Neural progenitor cell (in vitro differentiated cells): ENCODE results near the gene TKT. TPM values are rescaled to one million over a fixed set of nuclear protein-coding genes. Genes with fewer than 3 reads are reported as not detected.
A peak's percentile ranks its signal among the peaks of the same experiment; 100 is the strongest.

Source experiments
- DNase-seq: peaks from one replicate; pipeline ENCODE4 v3.0.0-alpha.2; 2016; ENCODE audit warnings: low spot score
- H2AFZ ChIP-seq: fragments of 200-600 bp; sonication (generic); replicated peaks from 2 replicates; pipeline ENCODE4 v1.6.1; 2016; ENCODE audit warnings: antibody characterized with exemption
- H3F3A ChIP-seq: fragments of 200-600 bp; sonication (generic); 2 replicates; pipeline ENCODE4 v1.6.1; 2016; ENCODE audit warnings: antibody characterized with exemption, low read depth
- H3K27ac ChIP-seq: fragments of 200-600 bp; sonication (generic); 2 replicates; pipeline ENCODE4 v1.5.1; 2016; ENCODE audit warnings: mild to moderate bottlenecking
- H3K27me3 ChIP-seq: fragments of 200-600 bp; sonication (generic); 2 replicates; pipeline ENCODE4 v1.6.1; 2016; ENCODE audit warnings: mild to moderate bottlenecking, moderate library complexity
- H3K36me3 ChIP-seq: fragments of 200-600 bp; sonication (generic); 2 replicates; pipeline ENCODE4 v1.5.1; 2016
- H3K4me1 ChIP-seq: fragments of 200-600 bp; sonication (generic); 2 replicates; pipeline ENCODE4 v1.6.1; 2016; ENCODE audit warnings: mixed run types
- H3K4me2 ChIP-seq: fragments of 200-600 bp; sonication (generic); 2 replicates; pipeline ENCODE4 v1.6.1; 2016
- H3K4me3 ChIP-seq: fragments of 200-600 bp; sonication (generic); 2 replicates; pipeline ENCODE4 v1.5.1; 2016
- H3K79me2 ChIP-seq: fragments of 200-600 bp; sonication (generic); 2 replicates; pipeline ENCODE4 v1.6.1; 2016; ENCODE audit warnings: low read depth
- H3K9ac ChIP-seq: fragments of 200-600 bp; sonication (generic); 2 replicates; pipeline ENCODE4 v1.6.1; 2016
- H3K9me3 ChIP-seq: fragments of 200-600 bp; sonication (generic); 2 replicates; pipeline ENCODE4 v1.5.1; 2016; ENCODE audit warnings: low read depth
- H4K20me1 ChIP-seq: fragments of 200-600 bp; sonication (generic); 2 replicates; pipeline ENCODE4 v1.6.1; 2016; ENCODE audit warnings: low read depth
- H3K27ac Mint-ChIP-seq: 3 replicates; pipeline ENCODE4 v1.8.0; 2021; ENCODE audit warnings: mixed read lengths
- H3K27me3 Mint-ChIP-seq: 2 replicates; pipeline ENCODE4 v1.8.0; 2022; ENCODE audit warnings: low read depth, mild to moderate bottlenecking, inconsistent platforms, moderate library complexity, mixed read lengths; ENCODE audit not compliant: insufficient read depth
- H3K36me3 Mint-ChIP-seq: 3 replicates; pipeline ENCODE4 v1.8.0; 2021; ENCODE audit warnings: mixed read lengths
- H3K4me1 Mint-ChIP-seq: 3 replicates; pipeline ENCODE4 v1.8.0; 2021; ENCODE audit warnings: mixed read lengths
- H3K4me3 Mint-ChIP-seq: 3 replicates; pipeline ENCODE4 v1.8.0; 2021; ENCODE audit warnings: mild to moderate bottlenecking, moderate library complexity, mixed read lengths
- H3K9me3 Mint-ChIP-seq: 3 replicates; pipeline ENCODE4 v1.8.0; 2020; ENCODE audit warnings: mixed read lengths
- EZH2 ChIP-seq: fragments of 200-600 bp; sonication (generic); IDR thresholded peaks from 2 replicates; pipeline ENCODE4 v1.6.1; 2017; ENCODE audit warnings: antibody characterized with exemption, mild to moderate bottlenecking, moderate library complexity
- EZH2phosphoT487 ChIP-seq: fragments of 200-600 bp; sonication (generic); IDR thresholded peaks from 2 replicates; pipeline ENCODE4 v1.6.1; 2017; ENCODE audit warnings: antibody characterized with exemption
- total RNA-seq: library from RNA; depleted of rRNA; stranded (reverse); fragments of >200 nt; gene quantifications from 2 replicates; pipeline ENCODE4 v1.2.3, GENCODE V29; 2015; ENCODE audit warnings: low replicate concordance
- TF ChIP-seq, protein P1 (sequence below): fragments of 200-600 bp; sonication (generic); IDR thresholded peaks from 2 replicates; pipeline ENCODE4 v1.5.1; 2017; ENCODE audit warnings: antibody characterized with exemption, mild to moderate bottlenecking

TKT gene
- total RNA-seq, 1 donor from 2014 or later: 292 TPM

DNA sequence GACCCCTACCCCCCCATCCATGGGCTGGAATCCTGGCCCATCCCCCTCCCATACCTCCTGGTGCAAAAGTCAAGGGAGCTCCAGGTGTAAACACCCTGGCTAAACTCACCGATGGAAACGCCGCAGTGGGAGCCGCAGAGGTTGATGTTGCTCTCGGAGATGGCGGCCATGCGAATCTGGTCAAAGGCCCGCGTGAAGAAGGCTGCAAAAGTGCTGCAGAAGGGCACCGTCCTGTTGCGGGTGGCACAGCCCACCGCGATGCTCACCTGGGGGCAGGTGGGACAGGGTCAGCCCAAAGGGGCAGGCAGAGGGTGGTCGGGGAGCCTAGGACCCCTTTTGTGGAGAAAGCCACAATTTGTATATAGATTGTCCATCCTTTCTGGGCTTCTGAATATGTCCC, 26.7 kb downstream of the TKT start:
- peaks cover 12% of the 10 kb centered on the region for H3K36me3 Mint-ChIP-seq

GRCh38 chr3:53227993-53228885, 27.6 kb downstream of the TKT start:
- H3K27me3 ChIP-seq: no peaks in the 10 kb centered on the region
- no peak overlapping the region for H2AFZ ChIP-seq
- no peaks in the 10 kb centered on the region for H3K4me1 ChIP-seq
- no peak overlapping the region for H3K9ac ChIP-seq
- no peaks in the 10 kb centered on the region for H3K9me3 ChIP-seq
- no peaks in the 10 kb centered on the region for H3K79me2 ChIP-seq
- Mint-ChIP-seq H3K4me3 (no peak overlapping the region), H3K27me3 (peaks cover 5% of the 10 kb centered on the region), H3K4me1 (no peaks in the 10 kb centered on the region), H3K9me3 (no peaks in the 10 kb centered on the region), H3K36me3 (peaks cover 7% of the 10 kb centered on the region), H3K27ac (no peak overlapping the region)
- DNase-seq: no peak
- no peaks in the 10 kb centered on the region for H3F3A ChIP-seq
- no peaks in the 10 kb centered on the region for H3K36me3 ChIP-seq
- no peak overlapping the region for H3K4me3 ChIP-seq
- peaks cover 3% of the 10 kb centered on the region for H4K20me1 ChIP-seq
- TF ChIP-seq, protein P1, sequence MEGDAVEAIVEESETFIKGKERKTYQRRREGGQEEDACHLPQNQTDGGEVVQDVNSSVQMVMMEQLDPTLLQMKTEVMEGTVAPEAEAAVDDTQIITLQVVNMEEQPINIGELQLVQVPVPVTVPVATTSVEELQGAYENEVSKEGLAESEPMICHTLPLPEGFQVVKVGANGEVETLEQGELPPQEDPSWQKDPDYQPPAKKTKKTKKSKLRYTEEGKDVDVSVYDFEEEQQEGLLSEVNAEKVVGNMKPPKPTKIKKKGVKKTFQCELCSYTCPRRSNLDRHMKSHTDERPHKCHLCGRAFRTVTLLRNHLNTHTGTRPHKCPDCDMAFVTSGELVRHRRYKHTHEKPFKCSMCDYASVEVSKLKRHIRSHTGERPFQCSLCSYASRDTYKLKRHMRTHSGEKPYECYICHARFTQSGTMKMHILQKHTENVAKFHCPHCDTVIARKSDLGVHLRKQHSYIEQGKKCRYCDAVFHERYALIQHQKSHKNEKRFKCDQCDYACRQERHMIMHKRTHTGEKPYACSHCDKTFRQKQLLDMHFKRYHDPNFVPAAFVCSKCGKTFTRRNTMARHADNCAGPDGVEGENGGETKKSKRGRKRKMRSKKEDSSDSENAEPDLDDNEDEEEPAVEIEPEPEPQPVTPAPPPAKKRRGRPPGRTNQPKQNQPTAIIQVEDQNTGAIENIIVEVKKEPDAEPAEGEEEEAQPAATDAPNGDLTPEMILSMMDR: no peak
- TF ChIP-seq EZH2 (no peak), EZH2phosphoT487 (no peak)
- no peak overlapping the region for H3K4me2 ChIP-seq
- no peak overlapping the region for H3K27ac ChIP-seq

More for the DNA sequence above, 26.7 kb downstream of the TKT start:
- H3K9me3 ChIP-seq: no peaks in the 10 kb centered on the region
- Mint-ChIP-seq H3K4me3 (no peak overlapping the region), H3K27me3 (peaks cover 5% of the 10 kb centered on the region), H3K27ac (peak overlapping the region; percentile 60), H3K4me1 (peaks cover 2% of the 10 kb centered on the region), H3K9me3 (no peaks in the 10 kb centered on the region)
- H3K36me3 ChIP-seq: no peaks in the 10 kb centered on the region
- H4K20me1 ChIP-seq: peaks cover 7% of the 10 kb centered on the region
- no peaks in the 10 kb centered on the region for H3F3A ChIP-seq
- no peaks in the 10 kb centered on the region for H3K27me3 ChIP-seq
- no peak overlapping the region for H3K4me3 ChIP-seq
- H3K9ac ChIP-seq: no peak overlapping the region
- no peak overlapping the region for H3K27ac ChIP-seq
- H2AFZ ChIP-seq: no peak overlapping the region
- no peaks in the 10 kb centered on the region for H3K79me2 ChIP-seq
- H3K4me2 ChIP-seq: no peak overlapping the region
- no peaks in the 10 kb centered on the region for H3K4me1 ChIP-seq
- TF ChIP-seq EZH2 (no peak), EZH2phosphoT487 (no peak)
- TF ChIP-seq, protein P1: no peak
- no peak for DNase-seq

GRCh38 chr3:53226841-53227407, 28.9 kb downstream of the TKT start:
- Mint-ChIP-seq H3K27ac (no peak overlapping the region), H3K36me3 (peaks cover 9% of the 10 kb centered on the region), H3K9me3 (no peaks in the 10 kb centered on the region), H3K4me1 (no peaks in the 10 kb centered on the region), H3K4me3 (no peak overlapping the region), H3K27me3 (peaks cover 9% of the 10 kb centered on the region)
- no peak overlapping the region for H3K4me2 ChIP-seq
- H3K36me3 ChIP-seq: no peaks in the 10 kb centered on the region
- H3F3A ChIP-seq: peaks cover 9% of the 10 kb centered on the region
- no peaks in the 10 kb centered on the region for H4K20me1 ChIP-seq
- H3K9ac ChIP-seq: no peak overlapping the region
- TF ChIP-seq, protein P1: no peak
- TF ChIP-seq EZH2 (no peak), EZH2phosphoT487 (no peak)
- no peak overlapping the region for H3K27ac ChIP-seq
- H3K27me3 ChIP-seq: no peaks in the 10 kb centered on the region
- H3K79me2 ChIP-seq: no peaks in the 10 kb centered on the region
- no peak overlapping the region for H2AFZ ChIP-seq
- H3K4me1 ChIP-seq: no peaks in the 10 kb centered on the region
- no peak overlapping the region for H3K4me3 ChIP-seq
- no peaks in the 10 kb centered on the region for H3K9me3 ChIP-seq
- DNase-seq: no peak
